ENCODE measurements around the gene RNF39. TPM values are rescaled to one million over a fixed set of nuclear protein-coding genes. Genes with fewer than 3 reads are reported as not detected.

RNF39 gene
- total and polyA plus RNA-seq, 2 of the 13 experiments (the other 11 are each of a cell fraction or from before 2014, with no cell fraction given): 0.13 to 1.8 TPM

GRCh38 chr6:30102970-30103871 lies 27.7 kb upstream of the RNF39 start (continued):
- TF ChIP-seq ZNF784 (CRISPR knock-in tag; IDR thresholded peaks at IDR 0.05; ENCODE audit: borderline replicate concordance): no peak
- 0 out of 2 replicates have a peak, but pooled peaks have one; percentile 8 for TF ChIP-seq ZNF234 (CRISPR knock-in tag; conservative IDR thresholded peaks at IDR 0.05)
- TF ChIP-seq SIN3A (IDR thresholded peaks at IDR 0.05; ENCODE audit: borderline replicate concordance, low read depth, low read length): peak; percentile 47; the same call in 1 of the 2 replicates
- TF ChIP-seq TFE3 (CRISPR knock-in tag; IDR thresholded peaks at IDR 0.05): peak; percentile 37; the same call in 1 of the 2 replicates
- TF ChIP-seq HNRNPUL1 (IDR thresholded peaks at IDR 0.05; ENCODE audit: low read depth, low read length): no peak
- no peak for TF ChIP-seq NFE2L2 (IDR thresholded peaks at IDR 0.05; ENCODE audit: low read length)
- TF ChIP-seq ATF6 (CRISPR knock-in tag; conservative IDR thresholded peaks at IDR 0.05): no peak
- TF ChIP-seq BRF2 (CRISPR knock-in tag; IDR thresholded peaks at IDR 0.05): no peak
- TF ChIP-seq THAP7 (CRISPR knock-in tag; IDR thresholded peaks at IDR 0.05): no peak
- 0 out of 2 replicates have a peak, but pooled peaks have one; percentile 61 for TF ChIP-seq ETV6 (CRISPR knock-in tag; conservative IDR thresholded peaks at IDR 0.05)
- no peak for TF ChIP-seq ZNF333 (CRISPR knock-in tag; IDR thresholded peaks at IDR 0.05; ENCODE audit: borderline replicate concordance)
- no peak; the same call in 1 of the 2 replicates for TF ChIP-seq AHR (CRISPR knock-in tag; IDR thresholded peaks at IDR 0.05)
- TF ChIP-seq MEF2D (CRISPR knock-in tag; IDR thresholded peaks at IDR 0.05): 0 out of 2 replicates have a peak, but pooled peaks have one; percentile 50
- TF ChIP-seq ZNF296 (CRISPR knock-in tag; conservative IDR thresholded peaks at IDR 0.05): no peak
- no peak for TF ChIP-seq NFKBIZ (CRISPR knock-in tag; IDR thresholded peaks at IDR 0.05)
- peak; percentile 81; the same call in 1 of the 2 replicates for TF ChIP-seq ZNF276 (CRISPR knock-in tag; IDR thresholded peaks at IDR 0.05; ENCODE audit: low read depth)
- no peak for TF ChIP-seq ZSCAN20 (CRISPR knock-in tag; IDR thresholded peaks at IDR 0.05; ENCODE audit: borderline replicate concordance)
- TF ChIP-seq TOE1 (CRISPR knock-in tag; IDR thresholded peaks at IDR 0.05): no peak
- 0 out of 2 replicates have a peak, but pooled peaks have one; percentile 54 for TF ChIP-seq SAFB2 (CRISPR knock-in tag; IDR thresholded peaks at IDR 0.05; ENCODE audit: borderline replicate concordance, low read depth)

Measured in HepG2 (cell line).